Osteoblast (primary cell): ENCODE results near the gene CSNK1G2. TPM values are rescaled to one million over a fixed set of nuclear protein-coding genes. Genes with fewer than 3 reads are reported as not detected.

Experiments used
- DNase-seq: peaks from one replicate; pipeline ENCODE4 v3.0.0; 2011; ENCODE audit warnings: low spot score, mixed read lengths; ENCODE audit not compliant: insufficient read length; ENCODE audit errors: missing footprints
- H2AFZ ChIP-seq: 2 replicates; pipeline ENCODE4 v1.6.0; 2011; ENCODE audit warnings: mild to moderate bottlenecking, low read length
- H3K27ac ChIP-seq: 2 replicates; pipeline ENCODE4 v1.5.1; 2011; ENCODE audit warnings: mild to moderate bottlenecking, low read depth, low read length, moderate library complexity
- H3K27me3 ChIP-seq: 2 replicates; pipeline ENCODE4 v1.6.0; 2012; ENCODE audit warnings: mild to moderate bottlenecking, control low read depth, inconsistent platforms, low read length, moderate library complexity; ENCODE audit not compliant: insufficient read depth
- H3K36me3 ChIP-seq: 2 replicates; pipeline ENCODE4 v1.5.1; 2011; ENCODE audit warnings: mild to moderate bottlenecking, low read length, control low read depth, moderate library complexity; ENCODE audit not compliant: insufficient read depth
- H3K4me1 ChIP-seq: 2 replicates; pipeline ENCODE4 v1.5.1; 2011; ENCODE audit warnings: mild to moderate bottlenecking, low read length, control low read depth, moderate library complexity; ENCODE audit not compliant: insufficient read depth
- H3K4me2 ChIP-seq: 2 replicates; pipeline ENCODE4 v1.6.0; 2011; ENCODE audit warnings: mild to moderate bottlenecking, low read length; ENCODE audit not compliant: insufficient read depth
- H3K4me3 ChIP-seq: fragments of 200-600 bp; sonication (generic); 3 replicates; pipeline ENCODE4 v1.5.1; 2012; ENCODE audit warnings: mild to moderate bottlenecking, low read length, inconsistent platforms; ENCODE audit not compliant: insufficient read depth
- H3K79me2 ChIP-seq: 2 replicates; pipeline ENCODE4 v1.6.0; 2012; ENCODE audit warnings: mild to moderate bottlenecking, low read length, control low read depth, inconsistent platforms; ENCODE audit not compliant: insufficient read depth
- H3K9me3 ChIP-seq: 2 replicates; pipeline ENCODE4 v1.5.1; 2011; ENCODE audit warnings: low read depth, low read length, control low read depth
- H4K20me1 ChIP-seq: 2 replicates; pipeline ENCODE4 v1.6.0; 2012; ENCODE audit warnings: mild to moderate bottlenecking, low read length, control low read depth; ENCODE audit not compliant: insufficient read depth
- total RNA-seq: library from RNA; depleted of rRNA; stranded (reverse); fragments of >200 nt; gene quantifications from 2 replicates; pipeline ENCODE4 v1.2.3, GENCODE V29; 2012
- TF ChIP-seq, protein P1 (sequence below): IDR thresholded peaks from 2 replicates; pipeline ENCODE4 v1.5.1; 2011; ENCODE audit warnings: mild to moderate bottlenecking, low read depth, low read length, moderate library complexity; ENCODE audit errors: extremely low read depth

Gene CSNK1G2
- total RNA-seq: 68.8 and 70.1 TPM in 2 replicates

DNA sequence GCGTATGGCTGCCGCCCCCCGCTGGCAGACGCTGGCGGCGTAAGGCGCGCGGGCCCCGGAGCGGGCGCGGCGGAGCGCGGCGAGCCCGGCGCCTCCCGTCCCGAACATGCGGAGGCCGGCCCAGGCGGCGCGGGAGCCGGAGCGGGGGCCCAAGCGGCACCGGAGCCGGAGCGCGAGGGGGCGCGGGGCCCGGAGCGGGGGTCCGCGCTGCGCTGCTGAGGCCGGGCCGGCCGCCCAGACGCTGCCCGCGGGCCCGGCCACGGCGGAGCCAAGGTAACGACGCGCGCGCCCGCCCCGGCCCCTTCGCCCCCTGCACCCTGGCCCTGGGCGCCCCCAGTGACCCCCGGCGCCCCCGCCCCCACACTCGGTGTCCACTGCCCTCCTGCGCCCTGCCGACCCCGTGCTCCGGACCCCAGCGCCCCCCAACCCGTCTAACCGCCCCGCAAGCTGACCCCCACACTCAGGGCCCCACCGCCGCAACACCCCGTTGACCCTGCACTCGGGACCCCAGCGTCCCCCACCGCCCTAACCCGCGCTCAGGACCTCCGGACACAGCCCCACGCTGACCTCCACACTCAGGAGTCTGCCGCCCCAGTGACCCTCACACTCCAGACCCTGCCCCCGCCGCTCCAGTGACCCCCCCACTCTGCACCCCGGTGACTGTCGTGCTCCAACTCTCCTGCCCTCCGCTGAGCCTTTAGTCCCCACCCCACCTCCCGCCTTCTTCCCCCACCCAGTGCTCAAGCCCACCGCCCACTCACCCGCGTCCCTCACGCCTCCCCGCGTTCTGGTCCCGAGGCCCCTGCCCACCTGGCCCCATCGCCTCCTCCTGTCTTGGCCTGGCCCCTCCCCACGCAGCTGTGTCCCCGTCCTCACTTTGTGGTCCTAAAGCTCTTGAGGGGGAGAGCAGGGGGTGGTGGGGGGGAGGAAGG, at the start of gene CSNK1G2:
Gene CSNK1G2, plus strand, starts transcription at position 27 of the 932 bp plus-strand sequence. CDS start 28,601 bp downstream, outside the sequence.
- peak within 1 kb of the TSS; percentile 88 for H3K4me3 ChIP-seq
- peak within 1 kb of the TSS; percentile 97 for H3K4me2 ChIP-seq
- peak within 1 kb of the TSS; percentile 99 for H3K27ac ChIP-seq
- DNase-seq: no peak
- H3K9me3 ChIP-seq: no peaks in the 10 kb centered on the region
- peaks cover 20% of the 10 kb centered on the region for H3K4me1 ChIP-seq
- no peaks in the 10 kb centered on the region for H3K27me3 ChIP-seq
- TF ChIP-seq, protein P1, sequence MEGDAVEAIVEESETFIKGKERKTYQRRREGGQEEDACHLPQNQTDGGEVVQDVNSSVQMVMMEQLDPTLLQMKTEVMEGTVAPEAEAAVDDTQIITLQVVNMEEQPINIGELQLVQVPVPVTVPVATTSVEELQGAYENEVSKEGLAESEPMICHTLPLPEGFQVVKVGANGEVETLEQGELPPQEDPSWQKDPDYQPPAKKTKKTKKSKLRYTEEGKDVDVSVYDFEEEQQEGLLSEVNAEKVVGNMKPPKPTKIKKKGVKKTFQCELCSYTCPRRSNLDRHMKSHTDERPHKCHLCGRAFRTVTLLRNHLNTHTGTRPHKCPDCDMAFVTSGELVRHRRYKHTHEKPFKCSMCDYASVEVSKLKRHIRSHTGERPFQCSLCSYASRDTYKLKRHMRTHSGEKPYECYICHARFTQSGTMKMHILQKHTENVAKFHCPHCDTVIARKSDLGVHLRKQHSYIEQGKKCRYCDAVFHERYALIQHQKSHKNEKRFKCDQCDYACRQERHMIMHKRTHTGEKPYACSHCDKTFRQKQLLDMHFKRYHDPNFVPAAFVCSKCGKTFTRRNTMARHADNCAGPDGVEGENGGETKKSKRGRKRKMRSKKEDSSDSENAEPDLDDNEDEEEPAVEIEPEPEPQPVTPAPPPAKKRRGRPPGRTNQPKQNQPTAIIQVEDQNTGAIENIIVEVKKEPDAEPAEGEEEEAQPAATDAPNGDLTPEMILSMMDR: no peak
- H4K20me1 ChIP-seq: peaks cover 40% of the 10 kb centered on the region
- H2AFZ ChIP-seq: peak within 1 kb of the TSS; percentile 91
- no peaks in the 10 kb centered on the region for H3K36me3 ChIP-seq
- H3K79me2 ChIP-seq: peaks cover 48% of the 10 kb centered on the region

DNA sequence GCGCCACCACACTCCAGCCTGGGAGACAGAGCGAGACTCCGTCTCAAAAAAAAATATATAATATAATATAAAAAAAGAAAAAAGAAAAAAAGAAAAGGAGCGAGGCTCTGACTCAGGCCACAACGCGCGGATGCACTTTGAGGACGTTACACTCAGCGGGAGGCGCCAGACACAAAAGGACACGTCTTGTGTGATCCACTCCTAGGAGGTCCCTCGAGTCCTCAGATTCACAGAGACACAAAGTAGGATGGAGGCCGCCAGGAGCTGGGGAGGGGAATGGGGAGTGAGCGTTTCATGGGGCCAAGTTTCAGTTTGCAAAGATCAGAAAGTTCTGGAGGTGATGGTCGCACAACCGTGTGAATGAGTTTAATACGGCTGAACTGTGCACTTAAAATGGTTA, 47.2 kb upstream of the CSNK1G2 start:
- H3K27me3 ChIP-seq: no peaks in the 10 kb centered on the region
- TF ChIP-seq, protein P1: no peak
- H3K4me2 ChIP-seq: no peak overlapping the region
- H3K79me2 ChIP-seq: no peaks in the 10 kb centered on the region
- H3K9me3 ChIP-seq: no peaks in the 10 kb centered on the region
- H3K4me3 ChIP-seq: no peak overlapping the region
- peak; percentile 68 for DNase-seq
- H3K4me1 ChIP-seq: peaks cover 5% of the 10 kb centered on the region
- H4K20me1 ChIP-seq: no peaks in the 10 kb centered on the region
- H3K36me3 ChIP-seq: no peaks in the 10 kb centered on the region
- no peak overlapping the region for H3K27ac ChIP-seq
- no peak overlapping the region for H2AFZ ChIP-seq

DNA sequence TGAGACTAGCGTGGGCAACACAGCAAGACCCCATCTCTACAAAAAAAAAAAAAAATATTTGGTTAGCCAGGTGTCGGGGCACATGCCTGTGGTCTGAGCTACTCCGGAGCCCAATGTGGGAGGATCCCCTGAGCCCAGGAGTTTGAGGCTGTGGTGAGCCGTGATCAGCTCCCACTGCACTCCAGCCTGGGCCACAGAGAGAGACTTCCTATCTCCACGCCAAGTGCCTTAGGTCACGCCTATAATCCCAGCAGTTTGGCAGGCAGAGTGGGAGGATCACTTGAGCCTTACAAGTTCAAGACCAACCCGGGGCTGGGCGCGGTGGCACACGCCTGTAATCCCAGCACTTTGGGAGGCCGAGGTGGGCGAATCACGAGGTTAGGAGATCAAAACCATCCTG, 44.5 kb upstream of the CSNK1G2 start:
- DNase-seq: no peak
- Histone ChIP-seq H4K20me1 (no peaks in the 10 kb centered on the region), H3K27me3 (no peaks in the 10 kb centered on the region), H3K4me3 (no peak overlapping the region), H3K36me3 (no peaks in the 10 kb centered on the region), H3K79me2 (no peaks in the 10 kb centered on the region), H3K9me3 (no peaks in the 10 kb centered on the region), H3K27ac (no peak overlapping the region), H3K4me1 (peaks cover 5% of the 10 kb centered on the region), H3K4me2 (no peak overlapping the region), H2AFZ (no peak overlapping the region)
- TF ChIP-seq, protein P1: no peak

DNA sequence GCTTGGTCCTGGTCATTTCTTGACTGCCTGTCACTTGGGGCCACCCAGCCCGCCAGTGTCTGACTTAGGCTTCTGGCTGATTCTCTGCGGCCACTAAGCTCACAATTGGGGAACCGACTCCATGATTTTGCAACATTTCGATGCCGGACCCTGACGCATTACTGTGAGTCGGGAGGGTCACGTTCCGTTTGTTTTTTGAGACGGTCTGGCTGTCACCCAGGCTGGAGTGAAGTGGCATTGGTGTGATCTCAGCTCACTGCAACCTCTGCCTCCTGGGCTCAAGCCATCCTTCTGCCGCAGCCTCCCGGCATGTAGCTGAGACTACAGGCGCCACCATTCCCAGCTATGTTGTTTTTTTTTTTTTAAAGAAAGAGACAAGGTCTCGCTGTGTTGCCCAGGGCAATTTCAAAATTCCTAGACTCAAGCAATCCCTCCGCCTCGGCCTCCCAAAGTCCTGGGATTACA, 39.0 kb upstream of the CSNK1G2 start:
- H3K79me2 ChIP-seq: peaks cover 15% of the 10 kb centered on the region
- H3K27me3 ChIP-seq: no peaks in the 10 kb centered on the region
- H2AFZ ChIP-seq: no peak overlapping the region
- no peaks in the 10 kb centered on the region for H3K9me3 ChIP-seq
- H4K20me1 ChIP-seq: no peaks in the 10 kb centered on the region
- H3K4me2 ChIP-seq: no peak overlapping the region
- TF ChIP-seq, protein P1: no peak
- no peaks in the 10 kb centered on the region for H3K36me3 ChIP-seq
- H3K4me1 ChIP-seq: peaks cover 14% of the 10 kb centered on the region
- H3K27ac ChIP-seq: no peak overlapping the region
- DNase-seq: no peak
- no peak overlapping the region for H3K4me3 ChIP-seq
